ENCODE data around the gene CHRNA4.

CHRNA4 gene

GRCh38 chr20:63320041-63320511, 41.1 kb downstream of the CHRNA4 start:
- no peak for DNase-seq (ENCODE audit: low read depth)

- no peak for DNase-seq (ENCODE audit: low read depth)
These were observed 41.7 kb downstream of the CHRNA4 start for GRCh38 chr20:63319164-63320040.

DNA sequence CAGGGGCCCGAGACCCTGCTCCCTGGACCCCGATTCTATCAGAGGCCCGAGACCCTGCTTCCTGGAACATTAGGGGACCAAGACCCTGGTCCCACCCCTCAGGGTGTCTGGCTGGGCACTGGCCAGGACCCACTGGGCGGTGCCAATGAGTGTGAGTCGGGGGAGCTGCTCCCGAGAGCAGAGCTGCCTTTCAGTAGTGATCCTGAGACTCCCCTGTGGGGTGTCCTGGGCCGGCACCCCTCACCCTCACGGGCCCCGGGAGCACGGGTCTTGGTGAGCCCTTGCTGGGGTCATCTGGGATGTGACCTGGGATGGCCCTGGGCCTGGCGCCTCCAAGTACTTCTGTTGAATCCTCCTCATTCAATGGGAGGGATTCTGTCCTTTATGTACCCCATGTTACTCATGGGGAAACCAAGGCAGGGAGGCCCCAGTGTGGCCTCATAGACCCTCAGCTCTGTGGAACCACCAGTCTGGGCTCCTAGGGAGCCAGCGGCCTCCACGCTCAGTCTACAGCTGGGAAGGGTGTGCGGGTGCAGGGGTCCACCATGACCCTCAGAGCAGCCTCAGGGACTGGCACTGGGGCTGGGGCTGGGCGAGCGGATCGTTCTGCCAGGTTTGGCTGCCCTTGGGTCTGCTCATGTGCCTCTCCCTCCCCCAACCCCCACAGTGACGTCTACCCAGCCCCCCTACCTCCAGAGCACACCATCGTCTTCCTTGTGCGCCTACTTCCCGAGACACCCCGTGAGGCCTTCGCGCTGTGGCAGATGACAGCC, 42.6 kb downstream of the CHRNA4 start:
- no peak for DNase-seq (ENCODE audit: low read depth)

GRCh38 chr20:63317601-63318291, 43.4 kb downstream of the CHRNA4 start:
- DNase-seq (ENCODE audit: low read depth), result no peak

DNA sequence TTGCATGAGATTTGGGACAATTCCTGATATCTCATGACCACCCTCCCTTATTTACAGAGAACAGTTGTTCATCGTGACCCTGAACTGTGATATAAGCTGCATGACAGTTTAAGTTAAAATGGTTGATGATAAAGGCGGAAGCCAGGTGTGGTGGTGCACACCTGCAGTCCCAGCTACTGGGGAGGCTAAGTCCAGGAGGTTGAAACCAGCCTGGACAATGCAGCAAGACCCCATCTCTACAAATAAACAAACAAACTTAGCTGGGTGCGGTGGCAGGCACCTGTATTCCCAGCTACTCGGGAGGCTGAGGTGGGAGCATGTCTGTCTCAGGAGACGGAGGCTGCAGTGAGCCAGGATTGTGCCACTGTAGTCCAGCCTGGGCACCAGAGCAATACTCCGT, 44.1 kb downstream of the CHRNA4 start:
- DNase-seq (ENCODE audit: low read depth), result no peak

DNA sequence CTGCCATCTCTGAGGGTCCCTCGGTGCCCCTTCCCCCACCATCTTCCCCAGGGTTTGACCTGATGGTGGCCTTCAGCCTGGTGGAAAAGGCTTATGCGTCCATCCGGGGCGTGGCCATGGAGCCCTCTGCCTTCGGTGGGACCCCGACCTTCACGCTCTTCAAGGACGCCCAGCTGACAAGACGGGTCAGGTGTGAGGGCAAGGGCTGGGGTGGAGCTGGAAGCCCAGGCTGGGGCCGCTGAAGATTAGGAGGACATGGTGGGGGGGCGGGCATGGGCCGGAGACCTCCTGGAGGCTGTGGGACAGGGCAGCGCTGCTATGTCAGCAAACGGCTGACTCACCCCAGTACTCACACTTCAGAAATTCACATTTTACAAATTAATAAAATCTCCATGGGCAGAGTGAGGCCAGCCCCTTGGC, 44.6 kb downstream of the CHRNA4 start:
- DNase-seq (ENCODE audit: low read depth), result no peak

DNA sequence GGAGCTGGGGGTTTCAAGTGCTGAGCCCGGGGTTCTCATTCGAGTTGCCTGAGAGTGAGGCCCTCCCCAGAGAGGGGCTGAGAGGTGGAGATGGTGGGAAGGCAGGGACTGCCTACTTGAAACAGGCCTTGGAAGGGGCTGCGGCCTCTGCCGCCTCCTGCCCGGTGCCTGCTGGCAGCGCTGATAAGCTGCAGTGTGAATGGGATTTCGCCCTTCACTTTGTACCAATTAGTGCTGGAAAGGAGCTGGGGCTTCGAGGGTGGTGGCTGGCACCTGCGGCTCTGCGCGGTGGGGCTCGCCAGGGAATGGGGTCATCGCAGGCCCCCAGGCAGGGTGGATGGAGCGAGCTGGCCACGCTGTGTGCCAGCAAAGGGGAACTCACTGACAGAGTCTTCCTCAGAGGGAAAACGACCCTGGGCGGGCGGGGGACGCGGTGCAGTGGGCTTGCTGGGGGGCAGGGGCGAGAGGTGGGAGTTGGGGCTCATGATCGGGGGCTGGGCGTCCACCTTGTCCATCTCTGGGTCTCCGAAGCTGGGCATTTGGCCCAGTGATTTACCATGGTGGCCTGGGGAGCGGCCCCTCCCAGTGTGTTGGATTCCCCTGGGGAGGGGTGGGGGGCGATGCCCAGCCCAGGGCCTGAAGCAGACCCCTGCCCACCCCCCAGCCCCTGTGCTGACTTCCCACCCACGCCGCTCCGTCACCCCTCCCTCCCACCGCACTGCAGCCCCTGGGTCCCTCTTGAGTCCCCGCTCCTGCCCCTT, 45.2 kb downstream of the CHRNA4 start:
- no peak for DNase-seq (ENCODE audit: low read depth)

DNA sequence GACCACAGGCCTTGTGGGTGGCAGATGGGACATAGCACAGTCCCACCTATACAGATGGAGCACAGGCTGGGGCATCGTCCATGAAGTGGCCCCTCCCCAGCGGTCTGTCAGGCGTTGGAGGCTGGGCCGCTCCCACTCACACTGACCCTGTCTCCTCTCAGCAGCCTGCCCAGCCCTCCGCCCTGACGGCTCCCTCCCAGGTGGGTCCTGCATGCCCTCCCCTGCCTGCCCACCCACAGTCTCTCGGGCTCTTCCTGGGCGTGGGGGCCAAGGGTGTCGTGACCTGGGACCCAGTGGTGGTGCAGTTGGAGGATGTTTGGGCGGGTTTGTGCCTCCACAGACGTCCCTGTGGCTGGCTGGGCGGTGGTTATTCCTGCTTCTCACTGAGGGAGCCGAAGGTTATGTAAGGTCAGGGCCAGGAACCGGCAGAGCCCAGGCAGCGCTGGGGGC, 45.9 kb downstream of the CHRNA4 start:
- DNase-seq (ENCODE audit: low read depth), result no peak

DNA sequence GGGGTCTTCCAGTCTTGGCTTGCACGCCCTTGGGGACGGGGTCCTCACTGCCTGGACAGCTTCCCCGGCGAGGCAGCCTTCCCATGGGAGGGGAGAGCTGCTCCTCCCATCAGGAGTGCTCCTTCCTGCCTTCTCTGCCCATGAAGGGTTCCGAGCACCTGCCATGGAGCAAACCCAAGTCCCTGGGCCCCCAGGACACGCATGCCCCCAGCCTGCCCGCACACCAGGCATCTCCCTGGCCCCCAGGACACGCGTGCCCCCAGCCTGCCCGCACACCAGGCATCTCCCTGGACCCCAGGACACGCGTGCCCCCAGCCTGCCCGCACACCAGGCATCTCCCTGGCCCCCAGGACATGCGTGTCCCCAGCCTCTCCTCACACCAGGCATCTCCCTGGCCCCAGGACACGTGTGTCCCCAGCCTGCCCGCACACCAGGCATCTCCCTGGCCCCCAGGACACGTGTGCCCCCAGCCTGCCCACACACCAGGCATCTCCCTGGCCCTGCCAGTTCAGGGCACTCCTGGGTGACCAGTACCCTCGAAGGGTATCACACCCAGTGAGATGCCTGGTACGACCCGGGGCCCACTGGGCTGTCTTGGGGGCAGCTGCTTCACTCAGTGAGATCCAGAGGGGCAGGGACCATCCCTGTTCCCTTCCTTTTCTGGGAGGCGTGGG, 46.4 kb downstream of the CHRNA4 start:
- DNase-seq (ENCODE audit: low read depth), result no peak

- DNase-seq (ENCODE audit: low read depth), result no peak
These were observed 47.1 kb downstream of the CHRNA4 start for GRCh38 chr20:63314015-63314471.

GRCh38 chr20:63313349-63314014, 47.7 kb downstream of the CHRNA4 start:
- DNase-seq (ENCODE audit: low read depth), result no peak

DNA sequence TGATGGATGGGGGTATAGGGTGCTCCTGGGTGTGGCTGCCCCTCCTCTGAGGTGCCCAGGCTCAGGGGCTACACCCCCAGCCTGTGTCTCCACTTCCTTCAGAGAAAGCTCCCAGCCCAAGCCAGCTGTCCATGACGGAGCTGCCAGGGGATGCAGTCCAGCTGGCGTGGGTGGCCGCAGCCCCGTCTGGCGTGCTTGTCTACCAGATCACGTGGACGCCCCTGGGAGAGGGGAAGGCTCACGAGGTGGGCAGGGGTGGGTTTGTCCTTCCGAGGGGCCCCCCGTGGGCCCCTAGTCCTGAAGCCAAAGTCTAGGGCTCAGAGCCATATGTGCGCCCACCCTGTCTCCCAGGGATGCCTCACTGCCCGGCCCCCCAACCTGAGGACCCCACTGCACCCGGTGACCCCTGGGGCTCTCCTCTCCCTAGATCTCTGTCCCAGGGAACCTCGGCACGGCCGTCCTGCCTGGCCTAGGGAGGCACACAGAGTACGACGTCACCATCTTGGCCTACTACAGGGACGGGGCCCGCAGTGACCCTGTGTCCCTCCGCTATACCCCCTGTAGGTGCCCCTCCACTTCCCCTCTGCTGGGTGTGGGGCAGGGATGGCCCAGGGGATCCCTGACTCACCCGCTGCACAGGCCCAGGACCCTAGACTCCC, 48.3 kb downstream of the CHRNA4 start:
- no peak for DNase-seq (ENCODE audit: low read depth)

DNA sequence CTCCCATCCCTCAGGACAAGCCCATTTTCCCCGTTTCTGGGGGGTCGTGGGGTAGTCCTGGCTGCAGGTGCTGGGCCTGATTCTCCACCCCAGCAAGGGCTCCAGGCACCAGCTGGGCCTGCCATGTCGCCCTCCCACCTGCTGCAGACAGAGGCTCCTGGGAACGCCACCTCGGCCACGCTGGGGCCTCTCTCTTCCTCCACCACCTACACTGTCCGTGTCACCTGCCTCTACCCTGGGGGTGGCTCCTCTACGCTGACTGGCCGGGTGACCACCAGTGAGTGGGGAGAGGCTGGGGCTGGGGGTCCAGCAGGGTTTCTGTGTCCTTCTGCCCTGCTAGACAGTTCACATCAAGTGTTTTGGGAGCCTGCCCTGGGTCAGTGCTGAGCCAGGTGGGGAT, 48.9 kb downstream of the CHRNA4 start:
- DNase-seq (ENCODE audit: low read depth), result no peak

DNA sequence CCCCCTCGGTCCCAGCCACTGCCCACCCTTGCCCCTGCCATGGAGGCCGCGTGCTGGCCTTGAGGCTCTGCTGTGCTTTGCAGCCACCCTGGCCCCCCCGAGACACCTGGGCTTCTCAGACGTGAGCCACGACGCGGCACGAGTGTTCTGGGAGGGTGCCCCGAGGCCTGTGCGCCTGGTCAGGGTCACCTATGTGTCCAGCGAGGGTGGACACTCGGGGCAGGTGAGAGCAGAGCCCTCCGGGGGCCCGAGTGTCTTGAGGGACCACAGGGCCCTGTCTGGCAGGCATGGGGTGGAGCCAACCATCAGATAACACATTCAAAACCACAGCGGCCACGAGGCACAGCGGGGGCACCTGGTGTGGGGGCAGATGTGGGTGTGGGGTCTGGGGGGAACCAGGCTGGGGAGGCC, 49.3 kb downstream of the CHRNA4 start:
- no peak for DNase-seq (ENCODE audit: low read depth)

GRCh38 chr20:63311186-63311832, 49.8 kb downstream of the CHRNA4 start:
- DNase-seq (ENCODE audit: low read depth), result no peak

GRCh38 chr20:63310265-63310991, 50.7 kb downstream of the CHRNA4 start:
- DNase-seq (ENCODE audit: low read depth), result no peak

DNA sequence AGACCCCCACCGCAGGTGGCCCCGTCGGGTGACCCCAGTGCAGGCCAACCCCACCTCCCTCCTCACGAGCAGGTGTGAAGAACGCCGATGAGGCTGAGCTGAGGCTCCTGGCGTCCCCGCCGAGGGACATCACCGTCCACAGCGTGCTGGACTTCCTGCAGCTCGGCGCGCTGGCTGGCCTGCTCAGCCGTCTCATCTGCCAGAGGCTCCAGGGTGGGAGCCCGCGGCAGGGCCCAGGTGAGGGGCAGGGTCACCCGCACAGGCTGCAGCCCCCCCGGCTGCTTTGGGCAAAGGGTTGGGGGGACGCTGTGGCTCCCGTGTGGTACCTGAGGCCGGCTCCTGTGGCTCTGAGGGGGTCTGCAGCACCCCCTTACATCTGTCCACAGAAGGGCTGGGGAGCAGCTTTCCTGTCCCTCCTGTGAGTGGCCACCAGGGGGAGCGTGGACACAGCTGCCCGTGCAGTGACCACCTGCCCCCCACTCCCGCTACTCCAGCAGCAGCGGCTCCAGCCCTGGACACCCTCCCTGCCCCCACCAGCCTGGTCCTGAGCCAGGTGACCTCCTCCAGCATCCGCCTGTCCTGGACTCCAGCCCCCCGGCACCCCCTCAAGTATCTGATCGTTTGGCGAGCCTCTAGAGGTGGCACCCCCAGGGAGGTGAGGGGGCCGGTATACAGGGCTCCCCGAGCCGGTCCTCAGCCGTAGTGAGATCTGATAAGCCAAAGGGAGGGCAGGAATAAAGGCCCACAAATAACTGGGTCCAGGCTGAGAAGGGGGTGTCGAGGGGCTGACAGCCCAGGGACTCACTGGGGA, 51.7 kb downstream of the CHRNA4 start:
- no peak for DNase-seq (ENCODE audit: low read depth)

Measured in fibroblast of gingiva (primary cell).